Measurements from ENCODE around the gene SYNE3. TPM values are rescaled to one million over a fixed set of nuclear protein-coding genes. Genes with fewer than 3 reads are reported as not detected.
A peak's percentile ranks its signal among the peaks of the same experiment; 100 is the strongest.

The SYNE3 gene
- total and polyA plus RNA-seq, 9 donors, result 3.7 to 26.0 (median 10.0) TPM

DNA sequence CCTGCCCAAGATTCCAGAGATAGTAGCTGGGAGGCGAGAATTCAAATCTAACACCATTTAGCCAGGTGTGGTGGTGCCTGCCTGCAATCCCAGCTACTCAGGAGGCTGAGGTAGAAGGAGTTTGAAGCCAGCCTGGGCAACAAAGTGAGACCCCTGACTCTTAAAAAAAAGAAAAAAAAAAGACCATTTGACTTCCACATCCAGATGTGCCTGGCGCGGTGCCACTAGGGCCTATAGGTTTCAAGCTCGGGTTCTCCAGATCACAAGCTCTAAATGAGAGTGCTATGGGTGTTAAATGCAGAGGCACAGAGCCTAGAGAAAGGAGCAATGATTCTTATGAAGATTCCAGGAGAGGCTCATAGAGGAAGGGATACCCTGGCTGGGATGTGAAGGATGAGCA lies 22.5 kb downstream of the SYNE3 start:
- TF ChIP-seq, protein P1, sequence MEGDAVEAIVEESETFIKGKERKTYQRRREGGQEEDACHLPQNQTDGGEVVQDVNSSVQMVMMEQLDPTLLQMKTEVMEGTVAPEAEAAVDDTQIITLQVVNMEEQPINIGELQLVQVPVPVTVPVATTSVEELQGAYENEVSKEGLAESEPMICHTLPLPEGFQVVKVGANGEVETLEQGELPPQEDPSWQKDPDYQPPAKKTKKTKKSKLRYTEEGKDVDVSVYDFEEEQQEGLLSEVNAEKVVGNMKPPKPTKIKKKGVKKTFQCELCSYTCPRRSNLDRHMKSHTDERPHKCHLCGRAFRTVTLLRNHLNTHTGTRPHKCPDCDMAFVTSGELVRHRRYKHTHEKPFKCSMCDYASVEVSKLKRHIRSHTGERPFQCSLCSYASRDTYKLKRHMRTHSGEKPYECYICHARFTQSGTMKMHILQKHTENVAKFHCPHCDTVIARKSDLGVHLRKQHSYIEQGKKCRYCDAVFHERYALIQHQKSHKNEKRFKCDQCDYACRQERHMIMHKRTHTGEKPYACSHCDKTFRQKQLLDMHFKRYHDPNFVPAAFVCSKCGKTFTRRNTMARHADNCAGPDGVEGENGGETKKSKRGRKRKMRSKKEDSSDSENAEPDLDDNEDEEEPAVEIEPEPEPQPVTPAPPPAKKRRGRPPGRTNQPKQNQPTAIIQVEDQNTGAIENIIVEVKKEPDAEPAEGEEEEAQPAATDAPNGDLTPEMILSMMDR (IDR thresholded peaks at IDR 0.05), result no peak
- TF ChIP-seq POLR2A (IDR thresholded peaks at IDR 0.05), result no peak
- no peak for TF ChIP-seq EP300 (IDR thresholded peaks at IDR 0.05)
- 86 to 91% (median 90%) methylated on average over 4 of the region's 4 CpGs for WGBS, 3 donors
- intact Hi-C loops (cut with DNase I), result no loop called here
- DNase-seq, result no peak
- Histone ChIP-seq H3K4me3 (no peak overlapping the region), H3K9me3 (no peaks in the 10 kb centered on the region), H3K36me3 (no peaks in the 10 kb centered on the region), H3K27ac (no peak overlapping the region), H3K4me1 (ENCODE audit: insufficient read depth) (peaks cover 24% of the 10 kb centered on the region), H3K27me3 (no peaks in the 10 kb centered on the region)

DNA sequence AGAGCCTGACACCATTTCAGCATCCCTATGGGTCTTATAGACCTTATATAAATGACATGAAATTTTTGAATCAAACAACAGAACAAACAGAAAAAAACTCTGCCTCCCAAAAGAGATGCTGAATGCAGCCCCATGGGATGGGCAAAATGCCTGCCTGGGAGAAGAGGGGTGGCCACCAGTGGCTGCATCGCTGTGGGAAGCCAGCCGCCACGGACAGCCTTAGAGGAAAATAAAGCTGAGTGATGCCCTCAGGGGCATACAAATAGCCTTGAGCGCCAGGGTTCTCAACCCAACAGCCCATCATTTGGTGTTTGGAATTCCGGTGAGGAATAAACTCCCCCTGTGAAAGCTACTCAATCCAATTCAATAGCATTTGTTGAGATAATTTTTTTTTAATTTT lies 22.9 kb downstream of the SYNE3 start:
- 54 to 80% (median 64%) methylated on average over 5 of the region's 5 CpGs for WGBS, 3 donors

DNA sequence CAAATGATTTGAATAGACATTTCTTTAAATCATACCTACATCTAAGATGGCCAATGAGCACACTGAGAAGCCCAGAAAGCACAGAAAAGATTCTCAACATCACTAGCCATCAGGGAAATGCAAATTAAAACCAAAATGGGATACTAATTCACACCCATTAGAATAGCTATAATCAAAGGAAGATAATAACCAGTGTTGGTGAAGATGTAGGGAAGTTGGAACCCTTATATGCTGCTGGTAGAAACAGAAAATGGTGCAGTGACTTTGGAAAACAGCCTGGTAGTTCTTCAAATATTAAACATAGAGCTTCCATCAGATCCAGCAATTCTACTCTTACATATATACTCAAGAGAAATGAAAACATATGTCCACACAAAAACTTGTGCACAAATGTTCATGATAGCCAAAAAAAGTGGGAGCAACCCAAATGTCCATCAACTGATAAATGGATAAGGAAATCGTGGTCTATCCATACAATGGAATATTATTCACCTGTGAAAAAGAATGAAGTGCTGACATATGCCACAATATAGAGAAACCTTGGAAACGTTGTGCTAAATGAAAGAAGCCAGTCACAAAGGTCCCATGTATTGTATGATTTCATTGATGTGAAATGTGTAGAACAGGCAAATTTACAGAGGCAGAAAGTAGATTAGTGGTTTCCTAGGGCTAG lies 24.4 kb downstream of the SYNE3 start:
- intact Hi-C loops (cut with DNase I), result no loop called here
- no peaks in the 10 kb centered on the region for H3K36me3 ChIP-seq
- WGBS, 3 donors, result 81 to 91% (median 87%) methylated on average over 2 of the region's 2 CpGs
- no peak for DNase-seq
- H3K4me1 ChIP-seq (ENCODE audit: insufficient read depth), result peaks cover 23% of the 10 kb centered on the region
- H3K27me3 ChIP-seq, result no peaks in the 10 kb centered on the region
- H3K9me3 ChIP-seq, result no peaks in the 10 kb centered on the region
- no peak overlapping the region for H3K27ac ChIP-seq
- TF ChIP-seq, protein P1 (IDR thresholded peaks at IDR 0.05), result no peak
- TF ChIP-seq EP300 (IDR thresholded peaks at IDR 0.05), result no peak
- TF ChIP-seq POLR2A (IDR thresholded peaks at IDR 0.05), result no peak
- no peak overlapping the region for H3K4me3 ChIP-seq

More for the DNA sequence above, 22.9 kb downstream of the SYNE3 start:
- no peaks in the 10 kb centered on the region for H3K9me3 ChIP-seq
- no peak for DNase-seq
- no peaks in the 10 kb centered on the region for H3K36me3 ChIP-seq
- no peak overlapping the region for H3K4me3 ChIP-seq
- H3K27me3 ChIP-seq, result no peaks in the 10 kb centered on the region
- H3K4me1 ChIP-seq (ENCODE audit: insufficient read depth), result peaks cover 28% of the 10 kb centered on the region
- intact Hi-C loops (cut with DNase I), result no loop called here
- TF ChIP-seq EP300 (IDR thresholded peaks at IDR 0.05), result no peak
- TF ChIP-seq, protein P1 (IDR thresholded peaks at IDR 0.05), result no peak
- no peak for TF ChIP-seq POLR2A (IDR thresholded peaks at IDR 0.05)
- no peak overlapping the region for H3K27ac ChIP-seq

DNA sequence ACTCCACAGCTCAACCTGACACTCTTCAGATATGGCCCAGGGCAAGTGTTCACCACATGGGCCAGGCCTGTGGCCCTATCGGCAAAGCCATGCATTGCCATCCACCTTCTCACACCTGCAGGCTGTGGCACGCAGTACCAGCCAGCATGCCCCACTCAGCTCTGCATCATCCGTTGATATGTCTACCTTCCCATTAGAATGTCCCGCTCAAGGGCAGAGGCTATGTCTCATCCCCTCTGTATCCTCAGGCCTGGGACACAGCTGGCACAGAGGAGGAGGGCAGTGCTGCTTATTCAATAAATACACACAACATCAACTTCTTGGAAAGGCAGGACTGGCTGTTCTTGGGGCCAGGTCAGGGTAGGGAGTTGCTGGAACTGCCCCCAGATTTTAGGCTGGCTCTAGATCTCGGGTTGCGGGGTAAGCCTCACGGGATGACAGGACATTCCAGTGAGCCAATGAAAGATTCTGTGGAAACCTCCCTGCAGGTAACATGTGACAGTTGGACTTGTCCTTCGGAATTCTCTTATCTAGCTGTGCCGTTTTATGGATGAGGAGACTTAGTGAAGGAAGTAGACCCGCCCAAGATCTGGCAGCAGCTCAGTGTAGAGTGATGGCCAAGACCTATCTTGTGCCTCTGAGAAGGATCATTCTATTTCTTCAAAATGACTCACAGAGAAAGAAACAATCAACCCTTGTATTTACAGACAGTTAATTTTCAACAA lies 25.6 kb downstream of the SYNE3 start:
- H3K9me3 ChIP-seq, result no peaks in the 10 kb centered on the region
- H3K27ac ChIP-seq, result peak overlapping the region; percentile 13 to 68
- intact Hi-C loops (cut with DNase I), result no loop called here
- no peaks in the 10 kb centered on the region for H3K27me3 ChIP-seq
- DNase-seq, result peak in 3 of 5 donors; percentile 52 to 60 (median 54)
- H3K4me1 ChIP-seq (ENCODE audit: insufficient read depth), result peaks cover 21% of the 10 kb centered on the region
- no peaks in the 10 kb centered on the region for H3K36me3 ChIP-seq
- WGBS, 3 donors, result 57 to 78% (median 78%) methylated on average over 10 of the region's 10 CpGs
- no peak overlapping the region for H3K4me3 ChIP-seq
- TF ChIP-seq, protein P1 (IDR thresholded peaks at IDR 0.05), result no peak
- no peak for TF ChIP-seq POLR2A (IDR thresholded peaks at IDR 0.05)
- no peak for TF ChIP-seq EP300 (IDR thresholded peaks at IDR 0.05)
